Epithelial cell of esophagus (primary cell): ENCODE measurements around the gene ZDHHC5.
A peak's percentile ranks its signal among the peaks of the same experiment; 100 is the strongest.
"Not testable (repeated sequence)": the region's sequence is repeated elsewhere in the genome, so short reads cannot be mapped to it uniquely, and the experiment has no call there.

Source experiments
- DNase-seq: peaks from one replicate; pipeline ENCODE4 v3.0.0; 2010; ENCODE audit warnings: low read depth
- H3K4me3 ChIP-seq: 2 replicates; pipeline ENCODE4 v1.5.1; 2011; ENCODE audit warnings: mild to moderate bottlenecking, low read length, control low read depth
- TF ChIP-seq, protein P1 (sequence below): IDR thresholded peaks from 2 replicates; pipeline ENCODE4 v1.5.1; 2011; ENCODE audit warnings: low read depth, mild to moderate bottlenecking, low read length, control low read depth, inconsistent platforms; ENCODE audit not compliant: insufficient read depth; ENCODE audit errors: missing control alignments

The ZDHHC5 gene

DNA sequence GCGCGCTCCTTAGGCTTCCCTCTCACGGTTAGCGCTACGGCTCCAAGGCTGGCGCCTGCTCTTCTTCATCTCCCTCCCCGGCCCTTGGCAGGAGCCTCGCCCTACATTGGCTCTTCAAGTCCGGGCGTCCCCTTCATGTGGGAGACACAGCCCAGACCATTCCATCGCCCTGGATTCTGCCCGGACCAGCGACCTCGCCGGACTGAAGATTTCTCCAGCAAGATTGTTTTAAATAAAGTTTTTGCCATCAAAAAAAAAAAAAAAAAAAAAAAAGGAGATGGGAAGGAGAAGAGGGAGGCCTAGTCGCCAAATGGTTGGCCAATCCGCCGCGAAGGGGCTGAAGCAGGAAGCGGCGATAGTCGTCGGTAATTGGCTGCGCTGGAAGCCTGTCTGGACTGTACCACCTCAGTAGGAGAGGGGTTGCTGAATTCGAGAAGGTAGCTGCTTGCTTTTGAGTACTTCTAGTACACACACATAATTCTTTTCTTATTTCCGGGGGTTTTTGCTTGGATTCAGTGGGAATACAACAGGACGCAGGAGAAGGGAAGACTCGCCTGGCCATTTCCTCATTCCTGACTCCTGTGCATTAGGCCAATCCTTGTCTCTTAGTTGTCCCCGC lies 688 bp upstream of the ZDHHC5 start:
- DNase-seq: peak; percentile 99
- peak overlapping the region; percentile 86 for H3K4me3 ChIP-seq
- TF ChIP-seq, protein P1, sequence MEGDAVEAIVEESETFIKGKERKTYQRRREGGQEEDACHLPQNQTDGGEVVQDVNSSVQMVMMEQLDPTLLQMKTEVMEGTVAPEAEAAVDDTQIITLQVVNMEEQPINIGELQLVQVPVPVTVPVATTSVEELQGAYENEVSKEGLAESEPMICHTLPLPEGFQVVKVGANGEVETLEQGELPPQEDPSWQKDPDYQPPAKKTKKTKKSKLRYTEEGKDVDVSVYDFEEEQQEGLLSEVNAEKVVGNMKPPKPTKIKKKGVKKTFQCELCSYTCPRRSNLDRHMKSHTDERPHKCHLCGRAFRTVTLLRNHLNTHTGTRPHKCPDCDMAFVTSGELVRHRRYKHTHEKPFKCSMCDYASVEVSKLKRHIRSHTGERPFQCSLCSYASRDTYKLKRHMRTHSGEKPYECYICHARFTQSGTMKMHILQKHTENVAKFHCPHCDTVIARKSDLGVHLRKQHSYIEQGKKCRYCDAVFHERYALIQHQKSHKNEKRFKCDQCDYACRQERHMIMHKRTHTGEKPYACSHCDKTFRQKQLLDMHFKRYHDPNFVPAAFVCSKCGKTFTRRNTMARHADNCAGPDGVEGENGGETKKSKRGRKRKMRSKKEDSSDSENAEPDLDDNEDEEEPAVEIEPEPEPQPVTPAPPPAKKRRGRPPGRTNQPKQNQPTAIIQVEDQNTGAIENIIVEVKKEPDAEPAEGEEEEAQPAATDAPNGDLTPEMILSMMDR: no peak

GRCh38 chr11:57668434-57668782 lies 494 bp downstream of the ZDHHC5 start:
- TF ChIP-seq, protein P1: no peak
- H3K4me3 ChIP-seq: peak overlapping the region; percentile 86
- peak; percentile 38 for DNase-seq

GRCh38 chr11:57674251-57674650 lies 6.3 kb downstream of the ZDHHC5 start:
- no peak overlapping the region for H3K4me3 ChIP-seq
- peak; percentile 27 for DNase-seq
- TF ChIP-seq, protein P1: no peak

- TF ChIP-seq, protein P1: no peak
- H3K4me3 ChIP-seq: peak overlapping the region; percentile 19
- DNase-seq: peak; percentile 71
Measured at GRCh38 chr11:57675176-57675941, 7.4 kb downstream of the ZDHHC5 start.

DNA sequence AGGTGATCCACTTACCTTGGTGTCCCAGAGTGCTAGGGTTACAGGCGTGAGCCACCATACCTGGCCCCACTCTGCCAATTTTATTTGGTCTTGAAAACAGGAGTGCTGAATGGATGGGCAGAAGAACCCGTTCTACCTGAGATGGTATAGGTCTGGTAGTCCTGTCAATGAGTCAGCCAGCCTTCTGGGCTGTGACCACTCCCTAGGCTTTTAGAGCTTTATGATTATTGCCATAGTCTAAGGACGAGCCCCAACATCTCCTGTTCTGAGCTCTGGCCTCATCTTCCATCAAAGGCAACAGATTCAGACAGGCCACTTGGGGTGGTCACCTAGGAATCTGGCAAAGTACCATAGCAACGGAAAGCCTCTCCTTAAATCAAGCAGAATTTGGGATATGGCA lies 11.5 kb downstream of the ZDHHC5 start:
- no peak overlapping the region for H3K4me3 ChIP-seq
- TF ChIP-seq, protein P1: no peak
- DNase-seq: peak; percentile 95

GRCh38 chr11:57680552-57680874 lies 12.6 kb downstream of the ZDHHC5 start:
- TF ChIP-seq, protein P1: no peak
- peak overlapping the region; percentile 0 for H3K4me3 ChIP-seq
- DNase-seq: peak; percentile 89

DNA sequence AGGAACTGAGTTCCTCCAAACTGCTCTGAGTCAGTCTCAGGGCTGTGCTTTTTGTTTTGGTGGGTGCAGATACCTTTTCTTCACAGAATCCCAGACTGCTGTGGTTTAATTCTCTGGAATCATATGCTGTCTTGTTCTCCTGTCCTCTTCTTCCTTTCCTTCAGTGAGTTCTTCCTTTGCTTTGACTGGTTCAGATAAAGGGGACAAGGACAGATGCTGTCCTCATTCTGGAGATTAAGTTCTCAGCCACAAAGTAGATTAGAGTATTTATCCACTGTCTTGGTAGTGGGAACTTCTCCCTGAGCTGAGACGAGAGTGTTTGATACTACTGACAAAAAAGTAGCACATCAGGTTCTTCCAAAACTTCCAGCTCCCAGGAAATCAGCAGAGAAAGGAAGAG lies 13.3 kb downstream of the ZDHHC5 start:
- no peak for DNase-seq
- H3K4me3 ChIP-seq: no peak overlapping the region
- TF ChIP-seq, protein P1: no peak

DNA sequence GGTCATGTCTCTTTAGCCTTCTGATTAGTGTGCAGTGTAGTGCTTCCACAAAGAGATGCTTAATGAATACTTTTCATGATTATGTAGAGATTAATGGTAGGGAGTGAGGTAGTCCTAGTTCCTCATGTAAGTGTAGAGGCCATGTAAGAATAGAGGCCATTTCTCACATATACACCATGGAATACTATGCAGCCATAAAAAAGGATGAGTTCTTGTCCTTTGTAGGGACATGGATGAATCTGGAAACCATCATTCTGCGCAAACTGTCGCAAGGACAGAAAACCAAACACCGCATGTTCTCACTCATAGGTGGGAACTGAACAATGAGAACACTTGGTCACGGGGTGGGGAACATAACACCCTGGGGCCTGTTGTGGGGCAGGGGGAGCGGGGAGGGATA lies 22.6 kb downstream of the ZDHHC5 start:
- DNase-seq, H3K4me3 ChIP-seq: not testable (repeated sequence)
